ENCODE results near the gene ORC5.
A peak's percentile ranks its signal among the peaks of the same experiment; 100 is the strongest.

Gene ORC5

DNA sequence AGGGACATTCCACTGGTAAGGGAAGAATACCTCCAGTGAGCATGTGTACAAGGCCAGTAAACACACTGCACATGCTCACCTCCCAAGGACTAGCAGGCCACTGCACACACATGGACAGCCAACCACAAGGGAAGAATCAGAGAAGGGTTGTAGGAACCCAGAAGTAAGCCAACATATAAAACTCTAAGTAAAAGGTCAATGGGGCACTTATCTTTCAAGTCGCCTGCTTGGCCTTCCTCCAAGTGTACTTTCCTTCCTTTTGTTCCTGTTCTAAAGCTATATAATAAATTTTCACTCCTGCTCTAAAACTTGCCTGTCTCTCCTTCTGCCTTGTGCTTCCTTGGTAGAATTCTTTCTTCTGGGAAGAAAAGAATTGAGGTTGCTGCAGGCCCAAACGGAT lies 33.0 kb downstream of the ORC5 start:
- no peak for TF ChIP-seq CTCF (IDR thresholded peaks at IDR 0.05)
- no peak for DNase-seq (ENCODE audit: low spot score)
- no peak overlapping the region for H3K27ac ChIP-seq
- no peak overlapping the region for H3K4me3 ChIP-seq

GRCh38 chr7:104162081-104162480 lies 45.7 kb downstream of the ORC5 start:
- no peak overlapping the region for H3K27ac ChIP-seq
- TF ChIP-seq CTCF (IDR thresholded peaks at IDR 0.05), result no peak
- H3K4me3 ChIP-seq, result no peak overlapping the region
- no peak for DNase-seq (ENCODE audit: low spot score)

- H3K4me3 ChIP-seq, result no peak overlapping the region
- H3K27ac ChIP-seq, result no peak overlapping the region
- DNase-seq (ENCODE audit: low spot score), result no peak
- no peak for TF ChIP-seq CTCF (IDR thresholded peaks at IDR 0.05)
These were observed 46.6 kb downstream of the ORC5 start for GRCh38 chr7:104161244-104161643.

DNA sequence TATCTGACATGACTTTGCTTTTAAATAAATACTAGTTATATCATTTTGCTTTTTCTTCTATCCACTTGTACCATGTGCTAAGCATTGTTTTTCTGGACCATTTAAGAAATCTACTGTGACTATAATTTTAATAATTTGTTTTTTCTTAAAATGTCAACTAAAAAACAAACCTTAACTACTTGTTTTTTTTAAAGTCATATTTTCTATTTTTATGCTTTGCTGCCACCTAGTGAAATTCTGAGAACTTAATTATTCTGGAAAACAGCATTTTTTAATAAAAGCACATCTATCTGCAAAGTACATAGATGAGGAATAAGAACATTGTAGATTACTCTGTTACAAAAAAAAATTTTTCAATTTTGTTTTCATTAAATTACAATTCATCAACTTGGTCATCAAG lies 47.4 kb downstream of the ORC5 start:
- Histone ChIP-seq H3K27ac (no peak overlapping the region), H3K4me3 (no peak overlapping the region)
- no peak for DNase-seq (ENCODE audit: low spot score)
- TF ChIP-seq CTCF (IDR thresholded peaks at IDR 0.05), result peak; percentile 35

- DNase-seq (ENCODE audit: low spot score), result no peak
- TF ChIP-seq CTCF (IDR thresholded peaks at IDR 0.05), result no peak
- Histone ChIP-seq H3K4me3 (no peak overlapping the region), H3K27ac (no peak overlapping the region)
These were observed 51.0 kb downstream of the ORC5 start for GRCh38 chr7:104156842-104157277.

DNA sequence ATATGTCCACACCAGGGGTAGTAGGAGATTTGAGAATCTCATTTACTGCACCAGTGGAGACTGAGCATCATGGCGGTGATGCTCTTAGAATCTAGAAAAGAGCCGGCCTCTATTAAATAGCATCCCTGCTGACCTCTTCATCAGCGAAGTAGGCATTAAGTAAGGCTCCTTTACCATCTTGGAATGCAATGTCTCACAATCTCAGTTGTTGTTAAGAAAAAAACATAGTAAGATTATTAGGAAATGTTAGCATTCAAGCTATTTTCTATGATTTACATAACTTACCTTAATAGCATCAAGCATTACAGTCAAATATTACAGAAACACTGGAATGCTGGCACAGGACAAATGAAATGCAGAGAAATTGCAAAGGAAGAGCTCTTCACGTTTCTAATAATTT lies 54.5 kb downstream of the ORC5 start:
- DNase-seq (ENCODE audit: low spot score), result no peak

GRCh38 chr7:104152468-104152867 lies 55.3 kb downstream of the ORC5 start:
- Histone ChIP-seq H3K27ac (no peak overlapping the region), H3K4me3 (no peak overlapping the region)
- TF ChIP-seq CTCF (IDR thresholded peaks at IDR 0.05), result no peak
- no peak for DNase-seq (ENCODE audit: low spot score)

More for the DNA sequence above, 54.5 kb downstream of the ORC5 start:
- no peak for TF ChIP-seq CTCF (IDR thresholded peaks at IDR 0.05)
- Histone ChIP-seq H3K4me3 (no peak overlapping the region), H3K27ac (no peak overlapping the region)
